ENCODE data around the gene VPS26C. TPM values are rescaled to one million over a fixed set of nuclear protein-coding genes. Genes with fewer than 3 reads are reported as not detected.

The VPS26C gene
- total RNA-seq, 1 donor from 2014 or later: 78.6 TPM

- intact Hi-C loops (cut with micrococcal nuclease): no loop called here
Measured at GRCh38 chr21:37176716-37177115, 90.4 kb downstream of the VPS26C start.

Other genes starting within 250 kb of the VPS26C start
- gene PIGP, start 194.3 kb downstream of the VPS26C start, total RNA-seq: 12.7 and 14.5 TPM in 2 replicates
- gene TTC3, start 194.1 kb downstream of the VPS26C start, total RNA-seq: 55.4 and 56.5 TPM in 2 replicates
- 93.1 and 95.4 TPM in 2 replicates for gene DYRK1A, start 99.4 kb upstream of the VPS26C start, total RNA-seq

All from T-helper 1 cell treated with Interleukin-12 subunit alpha and Interleukin-12 subunit beta and Interleukin-4 antibody, amounts not matched to agents 30 ng/mL and 1 ng/mL, for 36 hours (primary cell).